ENCODE data around the gene RNF114. TPM values are rescaled to one million over a fixed set of nuclear protein-coding genes. Genes with fewer than 3 reads are reported as not detected.
A peak's percentile ranks its signal among the peaks of the same experiment; 100 is the strongest.

Gene RNF114
- total RNA-seq, 2 experiments from 2014 or later: 68.4 to 70.5 TPM

DNA sequence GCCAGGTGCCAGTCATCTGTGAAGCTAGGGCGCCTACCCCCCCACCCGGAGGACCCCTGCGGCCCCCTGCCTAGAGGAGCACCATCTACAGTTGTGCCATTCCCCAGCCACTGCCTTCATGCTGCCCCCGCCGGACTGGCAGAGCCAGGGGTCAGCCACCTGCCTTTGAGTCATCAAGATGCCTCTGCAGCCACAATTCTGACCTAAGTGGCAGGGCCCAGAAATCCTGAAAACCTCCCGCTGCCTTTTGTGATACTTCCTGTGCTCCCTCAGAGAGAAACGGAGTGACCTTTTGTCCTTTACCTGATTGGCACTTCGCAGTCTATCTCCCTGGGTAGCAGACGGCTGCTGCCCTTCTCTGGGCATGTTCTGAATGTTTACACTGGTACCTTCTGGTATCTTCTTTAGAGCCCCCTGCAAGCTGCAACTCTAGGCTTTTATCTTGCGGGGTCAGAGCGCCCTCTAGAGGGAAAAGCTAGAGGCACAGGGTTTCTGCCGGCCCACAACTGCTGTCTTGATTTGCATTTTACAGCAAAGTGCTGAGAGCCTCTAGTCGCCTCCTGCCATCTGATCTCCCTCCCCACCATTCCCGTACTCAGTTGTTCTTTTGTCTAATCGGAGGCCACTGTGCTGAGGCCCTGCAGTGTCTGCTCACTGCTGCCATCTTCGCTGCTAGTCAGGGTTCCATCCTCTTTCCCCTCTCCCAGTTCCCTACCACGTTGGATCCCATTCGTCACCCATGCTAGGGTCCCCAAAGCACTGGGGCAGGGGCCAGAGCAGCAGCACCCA lies 47.8 kb upstream of the RNF114 start:
- Mint-ChIP-seq H3K4me3 (no peak overlapping the region), H3K27ac (no peak overlapping the region), H3K27me3 (no peaks in the 10 kb centered on the region), H3K4me1 (ENCODE audit: low read depth) (peaks cover 22% of the 10 kb centered on the region), H3K9me3 (no peaks in the 10 kb centered on the region), H3K36me3 (ENCODE audit: low read depth) (peaks cover 9% of the 10 kb centered on the region)
- TF ChIP-seq CTCF (IDR thresholded peaks at IDR 0.05): peak; percentile 92
- intact Hi-C loops (cut with micrococcal nuclease): no loop called here
- ChIA-PET CTCF (interaction anchor here (0.6 to 4.7 kb wide), 31 partner anchors 8 to 513 kb away, joined by 3 to 40 read pairs (median 4); partner anchors contain the start of gene B4GALT5), POLR2A (interaction anchor here (0.5 kb wide), 1 partner anchor 174 kb away, joined by 3 read pairs; no protein-coding TSS in a partner anchor)
- ATAC-seq (peak; percentile 68), DNase-seq (peak; percentile 76)

GRCh38 chr20:49889001-49889934 lies 46.9 kb upstream of the RNF114 start:
- ChIA-PET POLR2A (interaction anchor here (0.8 to 1.4 kb wide), 2 partner anchors 23 to 101 kb away, joined by 3 read pairs; no protein-coding TSS in a partner anchor), CTCF (interaction anchor here (0.6 to 4.7 kb wide), 32 partner anchors 7 to 514 kb away, joined by 3 to 40 read pairs (median 4); partner anchors contain the start of gene B4GALT5)
- H3K4me1 Mint-ChIP-seq (ENCODE audit: low read depth): peaks cover 31% of the 10 kb centered on the region
- DNase-seq (no peak), ATAC-seq (no peak)
- TF ChIP-seq CTCF (IDR thresholded peaks at IDR 0.05): no peak
- peaks cover 7% of the 10 kb centered on the region for H3K36me3 Mint-ChIP-seq (ENCODE audit: low read depth)
- intact Hi-C loops (cut with micrococcal nuclease): no loop called here
- H3K4me3 Mint-ChIP-seq: no peak overlapping the region
- H3K9me3 Mint-ChIP-seq: no peaks in the 10 kb centered on the region
- H3K27ac Mint-ChIP-seq: no peak overlapping the region
- H3K27me3 Mint-ChIP-seq: no peaks in the 10 kb centered on the region

- H3K9me3 Mint-ChIP-seq: no peaks in the 10 kb centered on the region
- H3K27me3 Mint-ChIP-seq: no peaks in the 10 kb centered on the region
- TF ChIP-seq CTCF (IDR thresholded peaks at IDR 0.05): no peak
- H3K4me1 Mint-ChIP-seq (ENCODE audit: low read depth): peaks cover 34% of the 10 kb centered on the region
- ChIA-PET CTCF (interaction anchor here (0.7 to 4.7 kb wide), 10 partner anchors 14 to 337 kb away, joined by 3 to 40 read pairs (median 8); no protein-coding TSS in a partner anchor), POLR2A (interaction anchor here (0.8 to 1.4 kb wide), 2 partner anchors 22 to 101 kb away, joined by 3 read pairs; no protein-coding TSS in a partner anchor)
- H3K4me3 Mint-ChIP-seq: no peak overlapping the region
- peaks cover 7% of the 10 kb centered on the region for H3K36me3 Mint-ChIP-seq (ENCODE audit: low read depth)
- no peak for DNase-seq
- no peak for ATAC-seq
- no peak overlapping the region for H3K27ac Mint-ChIP-seq
- intact Hi-C loops (cut with micrococcal nuclease): no loop called here
Measured at GRCh38 chr20:49889935-49890333, 46.3 kb upstream of the RNF114 start.

- H3K4me1 Mint-ChIP-seq (ENCODE audit: low read depth): peaks cover 35% of the 10 kb centered on the region
- ChIA-PET CTCF (interaction anchor here (1.2 to 4.7 kb wide), 4 partner anchors 20 to 349 kb away, joined by 3 to 40 read pairs (median 18); no protein-coding TSS in a partner anchor), POLR2A (interaction anchor here (0.8 to 1.4 kb wide), 2 partner anchors 21 to 102 kb away, joined by 3 read pairs; no protein-coding TSS in a partner anchor)
- no peak overlapping the region for H3K4me3 Mint-ChIP-seq
- H3K9me3 Mint-ChIP-seq: no peaks in the 10 kb centered on the region
- ATAC-seq (no peak), DNase-seq (no peak)
- H3K27ac Mint-ChIP-seq: no peak overlapping the region
- intact Hi-C loops (cut with micrococcal nuclease): no loop called here
- TF ChIP-seq CTCF (IDR thresholded peaks at IDR 0.05): no peak
- no peaks in the 10 kb centered on the region for H3K27me3 Mint-ChIP-seq
- H3K36me3 Mint-ChIP-seq (ENCODE audit: low read depth): peaks cover 7% of the 10 kb centered on the region
Measured at GRCh38 chr20:49890471-49891361, 45.5 kb upstream of the RNF114 start.
